ENCODE measurements around the gene ARL3. TPM values are rescaled to one million over a fixed set of nuclear protein-coding genes. Genes with fewer than 3 reads are reported as not detected.
A peak's percentile ranks its signal among the peaks of the same experiment; 100 is the strongest.

ARL3 gene
- total and polyA plus RNA-seq, 9 donors: 9.5 to 25.6 (median 23.3) TPM

- Histone ChIP-seq H3K4me1 (ENCODE audit: insufficient read depth) (peaks cover 19% of the 10 kb centered on the region), H3K36me3 (no peaks in the 10 kb centered on the region), H3K4me3 (no peak overlapping the region), H3K27me3 (no peaks in the 10 kb centered on the region), H3K9me3 (no peaks in the 10 kb centered on the region), H3K27ac (no peak overlapping the region)
- intact Hi-C loops (cut with DNase I): loop anchor here in 1 of 4 donors (5.0 kb wide), 1 partner anchor 33 kb away; no protein-coding TSS in a partner anchor
- DNase-seq: no peak
- WGBS, 3 donors: 67 to 78% (median 67%) methylated on average over 4 of the region's 4 CpGs
- TF ChIP-seq POLR2A (IDR thresholded peaks at IDR 0.05) (no peak), CTCF (IDR thresholded peaks at IDR 0.05) (no peak), EP300 (IDR thresholded peaks at IDR 0.05) (no peak)
These were observed 78.8 kb downstream of the ARL3 start for GRCh38 chr10:102635377-102635776.

- DNase-seq: no peak
- peak overlapping the region in 1 of 2 donors; percentile 80 for H3K27ac ChIP-seq
- TF ChIP-seq EP300 (IDR thresholded peaks at IDR 0.05) (no peak), CTCF (IDR thresholded peaks at IDR 0.05) (no peak), POLR2A (IDR thresholded peaks at IDR 0.05) (no peak)
- H3K9me3 ChIP-seq: no peaks in the 10 kb centered on the region
- no peaks in the 10 kb centered on the region for H3K27me3 ChIP-seq
- peaks cover 19% of the 10 kb centered on the region for H3K4me1 ChIP-seq (ENCODE audit: insufficient read depth)
- intact Hi-C loops (cut with DNase I): loop anchor here in 1 of 4 donors (5.0 kb wide), 1 partner anchor 32 kb away; no protein-coding TSS in a partner anchor
- H3K36me3 ChIP-seq: no peaks in the 10 kb centered on the region
- WGBS, 3 donors: 65 to 69% (median 68%) methylated on average over 4 of the region's 4 CpGs
- no peak overlapping the region for H3K4me3 ChIP-seq
These were observed 79.5 kb downstream of the ARL3 start for GRCh38 chr10:102634686-102635085.

GRCh38 chr10:102633848-102634247 is 80.3 kb downstream of the ARL3 start:
- Histone ChIP-seq H3K27ac (peak overlapping the region in 1 of 2 donors; percentile 80), H3K27me3 (no peaks in the 10 kb centered on the region), H3K4me1 (ENCODE audit: insufficient read depth) (peaks cover 19% of the 10 kb centered on the region), H3K36me3 (no peaks in the 10 kb centered on the region), H3K4me3 (no peak overlapping the region), H3K9me3 (no peaks in the 10 kb centered on the region)
- TF ChIP-seq EP300 (IDR thresholded peaks at IDR 0.05) (no peak), POLR2A (IDR thresholded peaks at IDR 0.05) (no peak), CTCF (IDR thresholded peaks at IDR 0.05) (no peak)
- DNase-seq: peak in 1 of 5 donors; percentile 34
- WGBS, 3 donors: 84 to 85% (median 85%) methylated on average over 5 of the region's 5 CpGs
- intact Hi-C loops (cut with DNase I): no loop called here

- intact Hi-C loops (cut with DNase I): no loop called here
- no peak overlapping the region for H3K4me3 ChIP-seq
- peak overlapping the region; percentile 27 to 80 for H3K27ac ChIP-seq
- WGBS, 3 donors: 5 to 7% (median 7%) methylated on average over 6 of the region's 6 CpGs
- H3K9me3 ChIP-seq: no peaks in the 10 kb centered on the region
- no peaks in the 10 kb centered on the region for H3K36me3 ChIP-seq
- H3K27me3 ChIP-seq: no peaks in the 10 kb centered on the region
- H3K4me1 ChIP-seq (ENCODE audit: insufficient read depth): peaks cover 19% of the 10 kb centered on the region
- peak in 3 of 5 donors; percentile 47 to 59 (median 49) for DNase-seq
- TF ChIP-seq POLR2A (IDR thresholded peaks at IDR 0.05) (no peak), CTCF (IDR thresholded peaks at IDR 0.05) (no peak), EP300 (IDR thresholded peaks at IDR 0.05) (no peak)
These were observed 80.9 kb downstream of the ARL3 start for GRCh38 chr10:102633287-102633686.
